ENCODE data around the gene DHX32. TPM values are rescaled to one million over a fixed set of nuclear protein-coding genes. Genes with fewer than 3 reads are reported as not detected.

The DHX32 gene
- total RNA-seq, 1 experiment from 2014 or later: 32.2 TPM

GRCh38 chr10:125828311-125828710 is 52.8 kb downstream of the DHX32 start:
- Mint-ChIP-seq H3K4me1 (ENCODE audit: low read depth, unreplicated experiment) (peaks cover 15% of the 10 kb centered on the region), H3K4me3 (ENCODE audit: low read depth, unreplicated experiment) (no peak overlapping the region), H3K36me3 (ENCODE audit: insufficient read depth, unreplicated experiment) (peaks cover 32% of the 10 kb centered on the region), H3K9me3 (ENCODE audit: low read depth, unreplicated experiment) (no peaks in the 10 kb centered on the region), H3K27ac (ENCODE audit: unreplicated experiment) (no peak overlapping the region), H3K27me3 (ENCODE audit: unreplicated experiment) (no peaks in the 10 kb centered on the region)
- no TSS peak for BruUV-seq (replicated peaks)
- TF ChIP-seq CTCF (IDR thresholded peaks at IDR 0.05; ENCODE audit: unreplicated experiment): no peak
- no peak for DNase-seq
- CTCF ChIA-PET: no interaction called here
- intact Hi-C loops (cut with micrococcal nuclease; ENCODE audit: unreplicated experiment): no loop called here

- DNase-seq: no peak
- no TSS peak for BruUV-seq (replicated peaks)
- CTCF ChIA-PET: no interaction called here
Measured at GRCh38 chr10:125827133-125827532, 54.0 kb downstream of the DHX32 start.

GRCh38 chr10:125824736-125825135 is 56.4 kb downstream of the DHX32 start:
- CTCF ChIA-PET: no interaction called here
- H3K36me3 Mint-ChIP-seq (ENCODE audit: insufficient read depth, unreplicated experiment): peaks cover 26% of the 10 kb centered on the region
- intact Hi-C loops (cut with micrococcal nuclease; ENCODE audit: unreplicated experiment): no loop called here
- no peak for DNase-seq
- peaks cover 15% of the 10 kb centered on the region for H3K4me1 Mint-ChIP-seq (ENCODE audit: low read depth, unreplicated experiment)
- no peak overlapping the region for H3K27ac Mint-ChIP-seq (ENCODE audit: unreplicated experiment)
- H3K9me3 Mint-ChIP-seq (ENCODE audit: low read depth, unreplicated experiment): no peaks in the 10 kb centered on the region
- no peaks in the 10 kb centered on the region for H3K27me3 Mint-ChIP-seq (ENCODE audit: unreplicated experiment)
- no peak for TF ChIP-seq CTCF (IDR thresholded peaks at IDR 0.05; ENCODE audit: unreplicated experiment)
- BruUV-seq (replicated peaks): no TSS peak
- no peak overlapping the region for H3K4me3 Mint-ChIP-seq (ENCODE audit: low read depth, unreplicated experiment)

More at GRCh38 chr10:125827133-125827532, 54.0 kb downstream of the DHX32 start:
- Mint-ChIP-seq H3K27me3 (ENCODE audit: unreplicated experiment) (no peaks in the 10 kb centered on the region), H3K9me3 (ENCODE audit: low read depth, unreplicated experiment) (no peaks in the 10 kb centered on the region), H3K4me1 (ENCODE audit: low read depth, unreplicated experiment) (peaks cover 15% of the 10 kb centered on the region), H3K4me3 (ENCODE audit: low read depth, unreplicated experiment) (no peak overlapping the region), H3K27ac (ENCODE audit: unreplicated experiment) (no peak overlapping the region), H3K36me3 (ENCODE audit: insufficient read depth, unreplicated experiment) (peaks cover 23% of the 10 kb centered on the region)
- intact Hi-C loops (cut with micrococcal nuclease; ENCODE audit: unreplicated experiment): no loop called here
- no peak for TF ChIP-seq CTCF (IDR thresholded peaks at IDR 0.05; ENCODE audit: unreplicated experiment)

GRCh38 chr10:125823663-125824251 is 57.3 kb downstream of the DHX32 start:
- intact Hi-C loops (cut with micrococcal nuclease; ENCODE audit: unreplicated experiment): no loop called here
- TF ChIP-seq CTCF (IDR thresholded peaks at IDR 0.05; ENCODE audit: unreplicated experiment): no peak
- H3K4me3 Mint-ChIP-seq (ENCODE audit: low read depth, unreplicated experiment): no peak overlapping the region
- no peak overlapping the region for H3K27ac Mint-ChIP-seq (ENCODE audit: unreplicated experiment)
- TSS peak; percentile 70 for BruUV-seq (replicated peaks)
- H3K27me3 Mint-ChIP-seq (ENCODE audit: unreplicated experiment): no peaks in the 10 kb centered on the region
- no peaks in the 10 kb centered on the region for H3K9me3 Mint-ChIP-seq (ENCODE audit: low read depth, unreplicated experiment)
- CTCF ChIA-PET: no interaction called here
- no peak for DNase-seq
- peaks cover 19% of the 10 kb centered on the region for H3K36me3 Mint-ChIP-seq (ENCODE audit: insufficient read depth, unreplicated experiment)
- H3K4me1 Mint-ChIP-seq (ENCODE audit: low read depth, unreplicated experiment): peaks cover 15% of the 10 kb centered on the region
